H1 (cell line): ENCODE results near the gene MINPP1. TPM values are rescaled to one million over a fixed set of nuclear protein-coding genes. Genes with fewer than 3 reads are reported as not detected.

Source experiments
- CTCF ChIA-PET: fragments of 300-600 bp; sonication (Branson Sonifier 250); formaldehyde crosslinking; loops from one replicate; lab custom pipeline; 2021; ENCODE audit not compliant: partially characterized antibody; lab: Charles Lee
- POLR2A ChIA-PET: fragments of 300-600 bp; sonication (Branson Sonifier 250); formaldehyde crosslinking; loops from one replicate; lab custom pipeline; 2021; ENCODE audit warnings: inconsistent platforms; ENCODE audit not compliant: partially characterized antibody; lab: Charles Lee
- DNase-seq, 2 experiments: peaks; one replicate each; pipeline versions ENCODE4 v3.0.0 to v3.0.0-alpha.2; 2010 to 2022; ENCODE audit warnings: low spot score in 2 of 2, low read depth in 1 of 2, mixed read lengths in 1 of 2
- FAIRE-seq: peaks from 2 replicates; lab custom pipeline; 2011; peaks lifted over from hg19 to GRCh38; lab: Jason Lieb, UNC
- H2AFZ ChIP-seq: 2 replicates; pipeline ENCODE4 v1.8.1; 2012; ENCODE audit warnings: low read length, inconsistent platforms
- H2AK5ac ChIP-seq: 2 replicates; pipeline ENCODE4 v1.6.1; 2013; ENCODE audit warnings: low read depth, low read length
- H2BK120ac ChIP-seq: replicated peaks from 2 replicates; pipeline ENCODE3; 2013; ENCODE audit warnings: low read depth, low read length, inconsistent platforms
- H2BK12ac ChIP-seq: 2 replicates; pipeline ENCODE4 v1.6.1; 2013; ENCODE audit warnings: low read depth, low read length
- H2BK15ac ChIP-seq: 2 replicates; pipeline ENCODE4 v1.6.1; 2013; ENCODE audit warnings: low read length
- H2BK20ac ChIP-seq: 2 replicates; pipeline ENCODE4 v1.6.1; 2013; ENCODE audit warnings: low read length
- H2BK5ac ChIP-seq: 2 replicates; pipeline ENCODE4 v1.6.1; 2013; ENCODE audit warnings: low read depth, low read length
- H3K14ac ChIP-seq: 2 replicates; pipeline ENCODE4 v1.6.1; 2013; ENCODE audit warnings: inconsistent platforms; ENCODE audit not compliant: insufficient read length
- H3K18ac ChIP-seq: 2 replicates; pipeline ENCODE4 v1.6.1; 2013; ENCODE audit warnings: low read length; ENCODE audit errors: extremely low read depth
- H3K23ac ChIP-seq: 2 replicates; pipeline ENCODE4 v1.6.1; 2013; ENCODE audit warnings: inconsistent platforms; ENCODE audit not compliant: insufficient read length
- H3K23me2 ChIP-seq: 2 replicates; pipeline ENCODE4 v1.6.1; 2013; ENCODE audit warnings: low read depth, low read length
- H3K27ac ChIP-seq: 2 replicates; pipeline ENCODE4 v1.6.1; 2011; ENCODE audit warnings: low read depth, low read length, inconsistent platforms
- H3K27me3 ChIP-seq, 4 experiments: replicated peaks in 1 of 4; 1 replicate in 1 of 4; 2 replicates in 3 of 4; pipeline versions ENCODE4 v1.6.1 to v1.8.1; 2011 to 2013; ENCODE audit warnings: low read length in 3 of 4, mild to moderate bottlenecking in 3 of 4, inconsistent platforms in 2 of 4, mixed read lengths in 2 of 4, moderate library complexity in 1 of 4; ENCODE audit not compliant: control insufficient read depth in 3 of 4, insufficient read depth in 3 of 4; ENCODE audit errors: extremely low read depth in 1 of 4
- H3K36me3 ChIP-seq, 4 experiments: 2 replicates each; pipeline versions ENCODE4 v1.6.1 to v1.8.1; 2011 to 2013; ENCODE audit warnings: mild to moderate bottlenecking in 4 of 4, low read length in 3 of 4, moderate library complexity in 2 of 4, control low read depth in 1 of 4, inconsistent platforms in 1 of 4; ENCODE audit not compliant: insufficient read depth in 4 of 4, control insufficient read depth in 2 of 4
- H3K4ac ChIP-seq: replicated peaks from 2 replicates; pipeline ENCODE3; 2013; ENCODE audit warnings: low read length, low read depth, mixed read lengths, inconsistent platforms; ENCODE audit not compliant: insufficient read length
- H3K4me1 ChIP-seq, 4 experiments: replicated peaks in 1 of 4; 1 replicate in 1 of 4; 2 replicates in 3 of 4; pipeline versions ENCODE4 v1.6.1 to v1.8.1; 2011 to 2013; ENCODE audit warnings: low read length in 3 of 4, inconsistent platforms in 2 of 4, mixed read lengths in 1 of 4; ENCODE audit not compliant: insufficient read depth in 4 of 4, control insufficient read depth in 3 of 4
- H3K4me2 ChIP-seq, 2 experiments: 2 replicates each; pipeline versions ENCODE4 v1.6.1 to v1.8.1; 2011 to 2013; ENCODE audit warnings: low read depth in 2 of 2, low read length in 2 of 2, control low read depth in 1 of 2, inconsistent platforms in 1 of 2, mild to moderate bottlenecking in 1 of 2; ENCODE audit not compliant: insufficient read depth in 1 of 2
- H3K4me3 ChIP-seq, 4 experiments: fragments of 200-600, 300-600 bp in 1 of 4; sonication (generic), shearing (Covaris generic), sonication (Bioruptor Twin) in 1 of 4; 2 replicates each; pipeline versions ENCODE4 v1.5.1 to v1.8.1; 2011 to 2016; ENCODE audit warnings: low read length in 4 of 4, low read depth in 3 of 4, control low read depth in 2 of 4, inconsistent platforms in 2 of 4, mild to moderate bottlenecking in 2 of 4, mixed read lengths in 1 of 4, moderate library complexity in 1 of 4; ENCODE audit not compliant: insufficient read depth in 2 of 4; ENCODE audit errors: extremely low read depth in 1 of 4
- H3K56ac ChIP-seq: replicated peaks from 2 replicates; pipeline ENCODE3; 2013; ENCODE audit warnings: low read depth, mild to moderate bottlenecking, mixed read lengths, low read length, inconsistent platforms; ENCODE audit not compliant: insufficient read length
- H3K79me1 ChIP-seq: 2 replicates; pipeline ENCODE4 v1.6.1; 2013; ENCODE audit warnings: low read depth, low read length, control low read depth
- H3K79me2 ChIP-seq, 2 experiments: 2 replicates each; pipeline versions ENCODE4 v1.6.1 to v1.8.1; 2012 to 2013; ENCODE audit warnings: low read length in 2 of 2, mild to moderate bottlenecking in 2 of 2, inconsistent platforms in 1 of 2; ENCODE audit not compliant: insufficient read depth in 2 of 2, control insufficient read depth in 1 of 2
- H3K9ac ChIP-seq, 4 experiments: replicated peaks in 1 of 4; 1 replicate in 1 of 4; 2 replicates in 3 of 4; pipeline versions ENCODE4 v1.6.1 to v1.8.1; 2011 to 2013; ENCODE audit warnings: low read depth in 3 of 4, low read length in 3 of 4, control low read depth in 2 of 4, mild to moderate bottlenecking in 2 of 4, moderate library complexity in 2 of 4, inconsistent platforms in 1 of 4; ENCODE audit errors: extremely low read depth in 1 of 4
- H3K9me3 ChIP-seq, 2 experiments: 2 replicates each; pipeline versions ENCODE4 v1.6.1 to v1.8.1; 2012 to 2013; ENCODE audit warnings: mild to moderate bottlenecking in 2 of 2, moderate library complexity in 2 of 2, control low read depth in 1 of 2, inconsistent platforms in 1 of 2, low read depth in 1 of 2, low read length in 1 of 2, mixed read lengths in 1 of 2; ENCODE audit not compliant: insufficient read depth in 2 of 2
- H4K20me1 ChIP-seq, 2 experiments: replicated peaks in 1 of 2; 2 replicates each; pipeline versions ENCODE3 to v1.8.1; 2011 to 2013; ENCODE audit warnings: inconsistent platforms in 2 of 2, low read length in 2 of 2, mild to moderate bottlenecking in 1 of 2; ENCODE audit not compliant: insufficient read depth in 2 of 2, control insufficient read depth in 1 of 2
- H4K5ac ChIP-seq: 2 replicates; pipeline ENCODE4 v1.6.1; 2013; ENCODE audit warnings: low read length, low read depth, mixed read lengths, inconsistent platforms; ENCODE audit not compliant: insufficient read length
- H4K8ac ChIP-seq: 2 replicates; pipeline ENCODE4 v1.8.0; 2013; ENCODE audit warnings: mild to moderate bottlenecking, moderate library complexity, low read length, inconsistent platforms; ENCODE audit not compliant: insufficient read depth; ENCODE audit errors: extremely low read depth
- H4K91ac ChIP-seq: replicated peaks from 2 replicates; pipeline ENCODE3; 2013; ENCODE audit warnings: low read length, mixed read lengths, inconsistent platforms; ENCODE audit not compliant: insufficient read length
- BRCA1 ChIP-seq: IDR thresholded peaks from 2 replicates; pipeline ENCODE4 v1.6.1; 2012; ENCODE audit warnings: low read depth, low read length, improper control_type of control experiment
- CBX5 ChIP-seq: fragments of 300-800, 300-1000 bp; sonication (generic); IDR thresholded peaks from 2 replicates; pipeline ENCODE4 v1.7.1; 2016; ENCODE audit warnings: antibody characterized with exemption, low read length, low read depth
- CHD2 ChIP-seq: IDR thresholded peaks from 2 replicates; pipeline ENCODE4 v1.6.1; 2012; ENCODE audit warnings: low read length, improper control_type of control experiment
- FOSL1 ChIP-seq: IDR thresholded peaks from 2 replicates; pipeline ENCODE4 v1.6.1; 2011; ENCODE audit warnings: mild to moderate bottlenecking, low read depth, low read length, moderate library complexity; ENCODE audit not compliant: insufficient read depth
- GABPA ChIP-seq: IDR thresholded peaks from 2 replicates; pipeline ENCODE4 v1.6.1; 2011; ENCODE audit warnings: mild to moderate bottlenecking, low read length, moderate library complexity, borderline replicate concordance; ENCODE audit not compliant: insufficient read depth
- HDAC6 ChIP-seq: IDR thresholded peaks from one replicate; pipeline ENCODE4 v1.7.1; 2012; ENCODE audit warnings: low read depth, mild to moderate bottlenecking, inconsistent platforms, low read length, moderate library complexity
- KDM1A ChIP-seq: fragments of 200-600, 300-600 bp; sonication (generic); IDR thresholded peaks from 2 replicates; pipeline ENCODE4 v1.7.1; 2016; ENCODE audit warnings: mild to moderate bottlenecking, low read length, borderline replicate concordance
- NRF1 ChIP-seq: IDR thresholded peaks from 2 replicates; pipeline ENCODE4 v1.6.1; 2011; ENCODE audit warnings: mild to moderate bottlenecking, low read depth, low read length, improper control_type of control experiment
- POLR2A ChIP-seq, 2 experiments: IDR thresholded peaks; 1 replicate in 1 of 2; 2 replicates in 1 of 2; pipeline ENCODE4 v1.6.1; 2011; ENCODE audit warnings: low read depth in 2 of 2, low read length in 2 of 2, mild to moderate bottlenecking in 2 of 2; ENCODE audit errors: control extremely low read depth in 1 of 2
- YY1 ChIP-seq: IDR thresholded peaks from 2 replicates; pipeline ENCODE4 v1.6.1; 2011; ENCODE audit warnings: low read depth, mild to moderate bottlenecking, low read length
- ZNF274 ChIP-seq: IDR thresholded peaks from 2 replicates; pipeline ENCODE4 v1.7.0; 2012; ENCODE audit warnings: low read length, borderline replicate concordance; ENCODE audit errors: extremely low read depth
- WGBS, 2 experiments: shearing (Covaris generic) in 1 of 2; methylation state at CpG; one replicate each; pipeline versions ENCODE4 v1.1.6 to v1.1.7; 2013 to 2015; ENCODE audit warnings: low lambda C conversion rate in 2 of 2, mixed read lengths in 2 of 2, inconsistent platforms in 1 of 2, low coverage in 1 of 2, missing lambda C conversion rate in 1 of 2; ENCODE audit not compliant: insufficient replicate concordance in 2 of 2, insufficient coverage in 1 of 2, insufficient read length in 1 of 2; ENCODE audit errors: extremely low coverage in 1 of 2, missing lambda C conversion rate in 1 of 2; 5-methylcytosine and 5-hydroxymethylcytosine counted together
- polyA plus RNA-seq, 7 experiments: library from polyadenylated mRNA; depleted of rRNA in 3 of 7; stranded (reverse) in 5 of 7; unstranded in 2 of 7; fragments of >200 nt in 5 of 7; fragments of 200-250 nt in 2 of 7; gene quantifications; 1 replicate in 5 of 7; 2 replicates in 1 of 7; 4 replicates in 1 of 7; pipeline versions ENCODE4 v1.2.1 to v1.2.3, GENCODE V29; 2011 to 2013; ENCODE audit warnings: missing spikeins in 2 of 7, mixed read lengths in 2 of 7
- total RNA-seq: library from RNA; stranded (reverse); fragmentation: NEBNext Ultra II Directional; extraction: Animal tissue kit (Norgen Biotek cat#: 25700); gene quantifications from 2 replicates; pipeline ENCODE4 v1.2.1, GENCODE V29; 2021
- TF ChIP-seq, protein P1 (sequence below): IDR thresholded peaks from 2 replicates; pipeline ENCODE4 v1.6.1; 2011; ENCODE audit warnings: low read length, improper control_type of control experiment
- TF ChIP-seq, protein P2 (sequence below): IDR thresholded peaks from 2 replicates; pipeline ENCODE4 v1.6.1; 2012; ENCODE audit warnings: low read length, inconsistent platforms

MINPP1 gene
- total and polyA plus RNA-seq, 2 of the 8 experiments (the other 6 are each of a cell fraction or from before 2014, with no cell fraction given), result 13.6 to 27.2 TPM

GRCh38 chr10:87594181-87594580 lies 89.5 kb downstream of the MINPP1 start:
- H3K56ac ChIP-seq, result no peak overlapping the region
- WGBS, 2 experiments, result 100% methylated on average over 1 of the region's 1 CpG; no CpG with 5 or more reads in 1 of the 2 experiments
- no peak for FAIRE-seq
- TF ChIP-seq KDM1A, result no peak
- no peak for TF ChIP-seq CBX5
- TF ChIP-seq, protein P1, sequence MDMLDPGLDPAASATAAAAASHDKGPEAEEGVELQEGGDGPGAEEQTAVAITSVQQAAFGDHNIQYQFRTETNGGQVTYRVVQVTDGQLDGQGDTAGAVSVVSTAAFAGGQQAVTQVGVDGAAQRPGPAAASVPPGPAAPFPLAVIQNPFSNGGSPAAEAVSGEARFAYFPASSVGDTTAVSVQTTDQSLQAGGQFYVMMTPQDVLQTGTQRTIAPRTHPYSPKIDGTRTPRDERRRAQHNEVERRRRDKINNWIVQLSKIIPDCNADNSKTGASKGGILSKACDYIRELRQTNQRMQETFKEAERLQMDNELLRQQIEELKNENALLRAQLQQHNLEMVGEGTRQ, result no peak
- TF ChIP-seq ZNF274, result no peak
- TF ChIP-seq FOSL1, result no peak
- no peak for TF ChIP-seq YY1
- TF ChIP-seq HDAC6, result no peak
- TF ChIP-seq BRCA1, result no peak
- TF ChIP-seq CHD2, result no peak
- no peak for TF ChIP-seq NRF1
- no peak for TF ChIP-seq GABPA
- TF ChIP-seq, protein P2, sequence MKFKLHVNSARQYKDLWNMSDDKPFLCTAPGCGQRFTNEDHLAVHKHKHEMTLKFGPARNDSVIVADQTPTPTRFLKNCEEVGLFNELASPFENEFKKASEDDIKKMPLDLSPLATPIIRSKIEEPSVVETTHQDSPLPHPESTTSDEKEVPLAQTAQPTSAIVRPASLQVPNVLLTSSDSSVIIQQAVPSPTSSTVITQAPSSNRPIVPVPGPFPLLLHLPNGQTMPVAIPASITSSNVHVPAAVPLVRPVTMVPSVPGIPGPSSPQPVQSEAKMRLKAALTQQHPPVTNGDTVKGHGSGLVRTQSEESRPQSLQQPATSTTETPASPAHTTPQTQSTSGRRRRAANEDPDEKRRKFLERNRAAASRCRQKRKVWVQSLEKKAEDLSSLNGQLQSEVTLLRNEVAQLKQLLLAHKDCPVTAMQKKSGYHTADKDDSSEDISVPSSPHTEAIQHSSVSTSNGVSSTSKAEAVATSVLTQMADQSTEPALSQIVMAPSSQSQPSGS, result no peak
- TF ChIP-seq POLR2A (IDR thresholded peaks at IDR 0.05; ENCODE audit: control extremely low read depth in 1 of 2, low read depth in 2 of 2, low read length in 2 of 2), result no peak

More at GRCh38 chr10:87594181-87594580, 89.5 kb downstream of the MINPP1 start:
- Histone ChIP-seq H2AK5ac (no peak overlapping the region), H3K79me2 (no peaks in the 10 kb centered on the region), H3K36me3 (no peaks in the 10 kb centered on the region), H3K9ac (no peak overlapping the region), H3K4me1 (no peaks in the 10 kb centered on the region), H4K91ac (no peak overlapping the region), H4K20me1 (no peaks in the 10 kb centered on the region), H3K23me2 (no peaks in the 10 kb centered on the region), H3K14ac (no peak overlapping the region), H3K4me3 (no peak overlapping the region), H3K4ac (no peak overlapping the region), H3K4me2 (no peak overlapping the region), H3K9me3 (no peaks in the 10 kb centered on the region), H3K23ac (no peak overlapping the region), H4K5ac (no peak overlapping the region), H2BK5ac (no peak overlapping the region), H2BK15ac (no peak overlapping the region), H3K27ac (no peak overlapping the region), H4K8ac (no peak overlapping the region), H3K27me3 (no peaks in the 10 kb centered on the region), H2BK20ac (no peak overlapping the region), H2AFZ (no peak overlapping the region), H3K79me1 (no peaks in the 10 kb centered on the region), H2BK120ac (no peak overlapping the region), H3K18ac (no peak overlapping the region), H2BK12ac (no peak overlapping the region)
- no peak for DNase-seq
- POLR2A ChIA-PET, result no interaction called here
- CTCF ChIA-PET, result interaction anchor here (0.9 to 1.2 kb wide), 2 partner anchors 12 to 64 kb away, joined by 3 read pairs; no protein-coding TSS in a partner anchor
